Muscle layer of duodenum (tissue), 2 donors: Measurements from ENCODE around the gene EDN2.
A peak's percentile ranks its signal among the peaks of the same experiment; 100 is the strongest.

Source experiments
- H3K27ac ChIP-seq: one replicate; pipeline ENCODE4 v1.7.0; 2013; ENCODE audit warnings: mild to moderate bottlenecking, low read length
- H3K27me3 ChIP-seq: one replicate; pipeline ENCODE4 v1.7.0; 2013; ENCODE audit warnings: low read depth, mild to moderate bottlenecking, control low read depth, low read length
- H3K36me3 ChIP-seq, 2 donors: one replicate each; pipeline ENCODE4 v1.7.0; 2013; ENCODE audit warnings: low read length in 2 of 2, control low read depth in 1 of 2, mild to moderate bottlenecking in 1 of 2; ENCODE audit not compliant: insufficient read depth in 2 of 2, control insufficient read depth in 1 of 2
- H3K4me1 ChIP-seq, 2 donors: one replicate each; pipeline ENCODE4 v1.7.0; 2013; ENCODE audit warnings: low read length in 2 of 2, mild to moderate bottlenecking in 2 of 2, control low read depth in 1 of 2, moderate library complexity in 1 of 2; ENCODE audit not compliant: insufficient read depth in 2 of 2, control insufficient read depth in 1 of 2
- H3K4me3 ChIP-seq, 2 donors: one replicate each; pipeline ENCODE4 v1.7.0; 2013; ENCODE audit warnings: low read length in 2 of 2, low read depth in 1 of 2, mild to moderate bottlenecking in 1 of 2
- H3K9me3 ChIP-seq, 2 donors: one replicate each; pipeline ENCODE4 v1.7.0; 2013; ENCODE audit warnings: low read length in 2 of 2, control low read depth in 1 of 2, mild to moderate bottlenecking in 1 of 2; ENCODE audit not compliant: control insufficient read depth in 1 of 2
- donor health status: healthy.

The EDN2 gene

DNA sequence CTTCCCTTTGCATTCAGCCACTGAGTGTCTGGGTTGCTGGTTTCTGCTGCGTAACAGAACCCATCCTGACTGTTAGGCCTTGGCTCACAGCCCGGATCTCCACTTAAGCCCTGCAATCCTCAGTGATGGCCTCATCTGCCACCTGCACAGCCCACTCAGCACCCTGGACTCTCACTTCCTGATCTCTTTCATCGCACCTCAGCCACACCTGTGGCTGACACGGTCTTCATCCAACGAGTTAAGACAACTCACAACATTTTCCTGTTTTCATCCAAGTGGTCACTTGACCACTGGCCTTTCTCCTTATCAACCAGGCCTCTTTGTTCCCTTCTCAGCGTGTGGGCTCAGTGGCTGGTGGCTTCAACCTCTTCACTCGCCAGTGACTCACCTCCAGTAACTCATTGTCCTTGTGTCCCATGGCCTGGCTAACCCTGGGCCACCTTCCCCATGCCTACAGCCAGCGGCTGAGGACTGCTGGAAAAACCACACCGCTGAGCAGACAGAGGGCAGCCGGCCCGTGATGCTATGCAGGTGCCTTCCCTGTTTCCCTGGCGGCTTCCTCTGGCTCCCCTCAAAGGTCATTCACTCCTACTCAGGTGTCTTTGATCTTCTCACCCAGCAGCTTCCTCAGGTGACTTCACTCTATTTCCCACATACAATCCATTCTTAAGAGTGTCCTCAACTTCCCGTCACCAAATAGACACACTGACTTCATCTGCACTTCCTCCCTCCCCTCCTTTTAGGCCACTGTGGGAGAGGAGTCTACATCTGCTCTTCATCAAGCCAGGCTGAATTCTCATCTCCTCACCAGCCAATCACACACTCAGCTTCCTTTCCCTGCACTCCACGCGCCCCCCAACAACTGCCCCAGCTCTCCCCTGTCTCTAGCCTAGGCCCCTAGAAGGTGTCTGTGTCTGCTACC, 19.9 kb upstream of the EDN2 start:
- Histone ChIP-seq H3K36me3 (no peaks in the 10 kb centered on the region), H3K27me3 (no peaks in the 10 kb centered on the region), H3K4me1 (peaks cover 0 to 4% of the 10 kb centered on the region in 2 donors), H3K4me3 (no peak overlapping the region), H3K27ac (no peak overlapping the region), H3K9me3 (no peaks in the 10 kb centered on the region)

- H3K36me3 ChIP-seq, result no peaks in the 10 kb centered on the region
- H3K4me3 ChIP-seq, result no peak overlapping the region
- H3K27ac ChIP-seq, result no peak overlapping the region
- peaks cover 0 to 4% of the 10 kb centered on the region in 2 donors for H3K4me1 ChIP-seq
- H3K27me3 ChIP-seq, result no peaks in the 10 kb centered on the region
- H3K9me3 ChIP-seq, result no peaks in the 10 kb centered on the region
These were observed 19.1 kb upstream of the EDN2 start for GRCh38 chr1:41503538-41504113.

DNA sequence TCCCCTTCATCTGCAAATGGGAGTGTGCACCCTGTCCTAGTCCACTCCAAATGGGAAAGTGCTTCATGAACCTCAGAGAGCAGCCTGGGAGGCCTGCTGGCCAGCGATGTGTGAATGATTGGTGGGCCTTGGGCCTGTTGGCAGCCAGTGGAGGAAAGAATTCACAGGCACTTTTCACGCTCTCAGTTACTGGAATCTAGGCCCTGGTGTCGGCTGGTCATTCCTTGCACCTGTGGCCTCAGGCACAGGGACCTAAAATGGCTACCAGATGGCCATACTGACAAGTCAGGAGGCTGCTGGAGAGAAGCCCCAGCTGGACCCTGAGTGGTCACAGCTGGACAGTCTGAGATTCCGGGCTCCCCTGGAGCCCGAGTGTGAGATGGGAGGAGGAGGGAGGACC, 18.4 kb upstream of the EDN2 start:
- Histone ChIP-seq H3K4me1 (peaks cover 0 to 4% of the 10 kb centered on the region in 2 donors), H3K4me3 (no peak overlapping the region), H3K36me3 (no peaks in the 10 kb centered on the region), H3K9me3 (no peaks in the 10 kb centered on the region), H3K27ac (no peak overlapping the region), H3K27me3 (no peaks in the 10 kb centered on the region)

DNA sequence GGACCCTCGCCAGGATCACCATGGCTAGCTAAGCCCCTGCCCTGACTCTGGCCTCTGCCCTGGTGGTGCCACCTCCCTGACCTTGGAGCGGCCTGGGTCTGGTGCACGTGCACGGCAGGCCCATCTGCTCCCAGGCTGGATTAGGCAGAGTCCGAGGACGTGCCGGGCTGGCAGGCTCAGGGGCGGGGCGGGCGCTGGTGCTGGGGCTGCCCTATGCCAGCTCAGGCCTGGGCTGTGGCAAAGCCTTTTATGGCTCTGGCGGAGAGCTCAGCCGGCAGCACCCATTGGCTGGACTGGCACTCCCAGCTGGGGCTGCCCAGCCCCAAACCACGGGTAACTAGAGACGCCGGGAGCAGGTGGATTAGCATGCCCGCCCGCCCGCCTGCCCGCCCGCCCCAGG, 17.1 kb upstream of the EDN2 start:
- Histone ChIP-seq H3K36me3 (no peaks in the 10 kb centered on the region), H3K4me3 (no peak overlapping the region), H3K9me3 (no peaks in the 10 kb centered on the region), H3K27ac (peak overlapping the region; percentile 54), H3K4me1 (peaks cover 4 to 5% of the 10 kb centered on the region in 2 donors), H3K27me3 (no peaks in the 10 kb centered on the region)

GRCh38 chr1:41500781-41501518, 16.5 kb upstream of the EDN2 start:
- Histone ChIP-seq H3K4me1 (peaks cover 4 to 10% of the 10 kb centered on the region in 2 donors), H3K36me3 (no peaks in the 10 kb centered on the region), H3K4me3 (no peak overlapping the region), H3K9me3 (no peaks in the 10 kb centered on the region), H3K27me3 (no peaks in the 10 kb centered on the region), H3K27ac (peak overlapping the region; percentile 54)

- no peaks in the 10 kb centered on the region for H3K9me3 ChIP-seq
- H3K4me1 ChIP-seq, result peaks cover 4 to 16% of the 10 kb centered on the region in 2 donors
- peak overlapping the region; percentile 54 for H3K27ac ChIP-seq
These were observed 15.9 kb upstream of the EDN2 start for GRCh38 chr1:41500378-41500777.

GRCh38 chr1:41499591-41499990, 15.1 kb upstream of the EDN2 start:
- no peaks in the 10 kb centered on the region for H3K27me3 ChIP-seq
- H3K9me3 ChIP-seq, result no peaks in the 10 kb centered on the region
- H3K36me3 ChIP-seq, result no peaks in the 10 kb centered on the region
- no peak overlapping the region for H3K4me3 ChIP-seq
- peaks cover 4 to 18% of the 10 kb centered on the region in 2 donors for H3K4me1 ChIP-seq
- no peak overlapping the region for H3K27ac ChIP-seq

More at GRCh38 chr1:41500378-41500777, 15.9 kb upstream of the EDN2 start:
- Histone ChIP-seq H3K27me3 (no peaks in the 10 kb centered on the region), H3K36me3 (no peaks in the 10 kb centered on the region), H3K4me3 (no peak overlapping the region)

- H3K27me3 ChIP-seq, result no peaks in the 10 kb centered on the region
- H3K27ac ChIP-seq, result no peak overlapping the region
- H3K9me3 ChIP-seq, result no peaks in the 10 kb centered on the region
- H3K36me3 ChIP-seq, result no peaks in the 10 kb centered on the region
- H3K4me3 ChIP-seq, result no peak overlapping the region
- peaks cover 4 to 18% of the 10 kb centered on the region in 2 donors for H3K4me1 ChIP-seq
These were observed 14.3 kb upstream of the EDN2 start for GRCh38 chr1:41498804-41499203.

DNA sequence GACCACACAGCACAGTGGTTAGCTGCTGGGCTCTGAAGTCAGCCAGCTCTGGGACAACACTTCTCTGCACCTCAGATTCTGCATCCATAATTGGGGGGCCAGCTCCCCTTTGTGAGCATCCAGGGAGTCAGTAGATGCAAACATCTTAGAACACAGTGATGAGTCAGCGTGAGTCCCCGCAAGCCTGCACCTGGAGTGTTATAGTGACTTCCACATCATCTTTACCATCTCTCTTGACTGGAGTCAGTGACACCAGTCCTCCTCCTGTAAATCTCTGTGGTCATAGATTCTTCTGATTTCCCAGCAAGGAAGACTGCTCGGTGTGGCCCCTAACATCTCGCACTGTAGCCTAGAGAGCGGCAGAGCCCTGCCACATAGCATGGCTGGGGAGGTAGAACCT, 13.9 kb upstream of the EDN2 start:
- no peak overlapping the region for H3K27ac ChIP-seq

GRCh38 chr1:41497461-41498030, 13.1 kb upstream of the EDN2 start:
- no peak overlapping the region for H3K27ac ChIP-seq
- peaks cover 4 to 18% of the 10 kb centered on the region in 2 donors for H3K4me1 ChIP-seq

More for the DNA sequence above, 13.9 kb upstream of the EDN2 start:
- Histone ChIP-seq H3K36me3 (no peaks in the 10 kb centered on the region), H3K4me1 (peaks cover 4 to 18% of the 10 kb centered on the region in 2 donors), H3K4me3 (no peak overlapping the region), H3K27me3 (no peaks in the 10 kb centered on the region), H3K9me3 (no peaks in the 10 kb centered on the region)

DNA sequence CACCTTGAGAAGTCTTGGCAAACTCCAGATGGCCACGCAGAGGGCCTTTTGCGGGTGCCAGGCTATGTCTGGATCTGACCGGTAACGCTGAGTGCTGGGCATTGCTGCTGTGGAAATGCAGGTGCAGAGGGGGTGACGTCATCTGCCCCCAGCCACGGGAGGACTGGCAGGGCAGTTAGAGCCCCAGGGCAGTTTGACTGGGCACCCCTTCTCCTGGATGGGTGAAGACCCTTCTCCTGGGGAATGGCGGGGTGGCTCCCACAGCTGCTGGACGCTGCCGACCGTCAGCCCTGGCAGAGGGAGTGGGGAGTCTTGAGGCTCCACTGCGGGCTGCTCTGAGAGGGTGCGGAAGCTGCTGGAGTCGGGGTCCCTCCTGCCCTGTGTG, 12.6 kb upstream of the EDN2 start:
- H3K4me3 ChIP-seq, result peak overlapping the region in 1 of 2 donors; percentile 36
- no peaks in the 10 kb centered on the region for H3K27me3 ChIP-seq
- H3K4me1 ChIP-seq, result peaks cover 4 to 18% of the 10 kb centered on the region in 2 donors
- no peak overlapping the region for H3K27ac ChIP-seq
- no peaks in the 10 kb centered on the region for H3K9me3 ChIP-seq
- no peaks in the 10 kb centered on the region for H3K36me3 ChIP-seq

More at GRCh38 chr1:41497461-41498030, 13.1 kb upstream of the EDN2 start:
- no peaks in the 10 kb centered on the region for H3K27me3 ChIP-seq
- no peak overlapping the region for H3K4me3 ChIP-seq
- no peaks in the 10 kb centered on the region for H3K36me3 ChIP-seq
- no peaks in the 10 kb centered on the region for H3K9me3 ChIP-seq
